H1 (cell line): ENCODE data around the gene SPANXN1. TPM values are rescaled to one million over a fixed set of nuclear protein-coding genes. Genes with fewer than 3 reads are reported as not detected.
A peak's percentile ranks its signal among the peaks of the same experiment; 100 is the strongest.

Experiments
- CTCF ChIA-PET: fragments of 300-600 bp; sonication (Branson Sonifier 250); formaldehyde crosslinking; loops from one replicate; lab custom pipeline; 2021; ENCODE audit not compliant: partially characterized antibody; lab: Charles Lee
- POLR2A ChIA-PET: fragments of 300-600 bp; sonication (Branson Sonifier 250); formaldehyde crosslinking; loops from one replicate; lab custom pipeline; 2021; ENCODE audit warnings: inconsistent platforms; ENCODE audit not compliant: partially characterized antibody; lab: Charles Lee
- DNase-seq, 2 experiments: peaks; one replicate each; pipeline versions ENCODE4 v3.0.0 to v3.0.0-alpha.2; 2010 to 2022; ENCODE audit warnings: low spot score in 2 of 2, low read depth in 1 of 2, mixed read lengths in 1 of 2
- FAIRE-seq: peaks from 2 replicates; lab custom pipeline; 2011; peaks lifted over from hg19 to GRCh38; lab: Jason Lieb, UNC
- H2AFZ ChIP-seq: 2 replicates; pipeline ENCODE4 v1.8.1; 2012; ENCODE audit warnings: low read length, inconsistent platforms
- H2AK5ac ChIP-seq: 2 replicates; pipeline ENCODE4 v1.6.1; 2013; ENCODE audit warnings: low read depth, low read length
- H2BK120ac ChIP-seq: replicated peaks from 2 replicates; pipeline ENCODE3; 2013; ENCODE audit warnings: low read depth, low read length, inconsistent platforms
- H2BK12ac ChIP-seq: 2 replicates; pipeline ENCODE4 v1.6.1; 2013; ENCODE audit warnings: low read depth, low read length
- H2BK15ac ChIP-seq: 2 replicates; pipeline ENCODE4 v1.6.1; 2013; ENCODE audit warnings: low read length
- H2BK20ac ChIP-seq: 2 replicates; pipeline ENCODE4 v1.6.1; 2013; ENCODE audit warnings: low read length
- H2BK5ac ChIP-seq: 2 replicates; pipeline ENCODE4 v1.6.1; 2013; ENCODE audit warnings: low read depth, low read length
- H3K14ac ChIP-seq: 2 replicates; pipeline ENCODE4 v1.6.1; 2013; ENCODE audit warnings: inconsistent platforms; ENCODE audit not compliant: insufficient read length
- H3K18ac ChIP-seq: 2 replicates; pipeline ENCODE4 v1.6.1; 2013; ENCODE audit warnings: low read length; ENCODE audit errors: extremely low read depth
- H3K23ac ChIP-seq: 2 replicates; pipeline ENCODE4 v1.6.1; 2013; ENCODE audit warnings: inconsistent platforms; ENCODE audit not compliant: insufficient read length
- H3K23me2 ChIP-seq: 2 replicates; pipeline ENCODE4 v1.6.1; 2013; ENCODE audit warnings: low read depth, low read length
- H3K27ac ChIP-seq: 2 replicates; pipeline ENCODE4 v1.6.1; 2011; ENCODE audit warnings: low read depth, low read length, inconsistent platforms
- H3K27me3 ChIP-seq, 4 experiments: replicated peaks in 1 of 4; 1 replicate in 1 of 4; 2 replicates in 3 of 4; pipeline versions ENCODE4 v1.6.1 to v1.8.1; 2011 to 2013; ENCODE audit warnings: low read length in 3 of 4, mild to moderate bottlenecking in 3 of 4, inconsistent platforms in 2 of 4, mixed read lengths in 2 of 4, moderate library complexity in 1 of 4; ENCODE audit not compliant: control insufficient read depth in 3 of 4, insufficient read depth in 3 of 4; ENCODE audit errors: extremely low read depth in 1 of 4
- H3K36me3 ChIP-seq, 4 experiments: 2 replicates each; pipeline versions ENCODE4 v1.6.1 to v1.8.1; 2011 to 2013; ENCODE audit warnings: mild to moderate bottlenecking in 4 of 4, low read length in 3 of 4, moderate library complexity in 2 of 4, control low read depth in 1 of 4, inconsistent platforms in 1 of 4; ENCODE audit not compliant: insufficient read depth in 4 of 4, control insufficient read depth in 2 of 4
- H3K4ac ChIP-seq: replicated peaks from 2 replicates; pipeline ENCODE3; 2013; ENCODE audit warnings: low read length, low read depth, mixed read lengths, inconsistent platforms; ENCODE audit not compliant: insufficient read length
- H3K4me1 ChIP-seq, 4 experiments: replicated peaks in 1 of 4; 1 replicate in 1 of 4; 2 replicates in 3 of 4; pipeline versions ENCODE4 v1.6.1 to v1.8.1; 2011 to 2013; ENCODE audit warnings: low read length in 3 of 4, inconsistent platforms in 2 of 4, mixed read lengths in 1 of 4; ENCODE audit not compliant: insufficient read depth in 4 of 4, control insufficient read depth in 3 of 4
- H3K4me2 ChIP-seq, 2 experiments: 2 replicates each; pipeline versions ENCODE4 v1.6.1 to v1.8.1; 2011 to 2013; ENCODE audit warnings: low read depth in 2 of 2, low read length in 2 of 2, control low read depth in 1 of 2, inconsistent platforms in 1 of 2, mild to moderate bottlenecking in 1 of 2; ENCODE audit not compliant: insufficient read depth in 1 of 2
- H3K4me3 ChIP-seq, 4 experiments: fragments of 200-600, 300-600 bp in 1 of 4; sonication (generic), shearing (Covaris generic), sonication (Bioruptor Twin) in 1 of 4; 2 replicates each; pipeline versions ENCODE4 v1.5.1 to v1.8.1; 2011 to 2016; ENCODE audit warnings: low read length in 4 of 4, low read depth in 3 of 4, control low read depth in 2 of 4, inconsistent platforms in 2 of 4, mild to moderate bottlenecking in 2 of 4, mixed read lengths in 1 of 4, moderate library complexity in 1 of 4; ENCODE audit not compliant: insufficient read depth in 2 of 4; ENCODE audit errors: extremely low read depth in 1 of 4
- H3K56ac ChIP-seq: replicated peaks from 2 replicates; pipeline ENCODE3; 2013; ENCODE audit warnings: low read depth, mild to moderate bottlenecking, mixed read lengths, low read length, inconsistent platforms; ENCODE audit not compliant: insufficient read length
- H3K79me1 ChIP-seq: 2 replicates; pipeline ENCODE4 v1.6.1; 2013; ENCODE audit warnings: low read depth, low read length, control low read depth
- H3K79me2 ChIP-seq, 2 experiments: 2 replicates each; pipeline versions ENCODE4 v1.6.1 to v1.8.1; 2012 to 2013; ENCODE audit warnings: low read length in 2 of 2, mild to moderate bottlenecking in 2 of 2, inconsistent platforms in 1 of 2; ENCODE audit not compliant: insufficient read depth in 2 of 2, control insufficient read depth in 1 of 2
- H3K9ac ChIP-seq, 4 experiments: replicated peaks in 1 of 4; 1 replicate in 1 of 4; 2 replicates in 3 of 4; pipeline versions ENCODE4 v1.6.1 to v1.8.1; 2011 to 2013; ENCODE audit warnings: low read depth in 3 of 4, low read length in 3 of 4, control low read depth in 2 of 4, mild to moderate bottlenecking in 2 of 4, moderate library complexity in 2 of 4, inconsistent platforms in 1 of 4; ENCODE audit errors: extremely low read depth in 1 of 4
- H3K9me3 ChIP-seq, 2 experiments: 2 replicates each; pipeline versions ENCODE4 v1.6.1 to v1.8.1; 2012 to 2013; ENCODE audit warnings: mild to moderate bottlenecking in 2 of 2, moderate library complexity in 2 of 2, control low read depth in 1 of 2, inconsistent platforms in 1 of 2, low read depth in 1 of 2, low read length in 1 of 2, mixed read lengths in 1 of 2; ENCODE audit not compliant: insufficient read depth in 2 of 2
- H4K20me1 ChIP-seq, 2 experiments: replicated peaks in 1 of 2; 2 replicates each; pipeline versions ENCODE3 to v1.8.1; 2011 to 2013; ENCODE audit warnings: inconsistent platforms in 2 of 2, low read length in 2 of 2, mild to moderate bottlenecking in 1 of 2; ENCODE audit not compliant: insufficient read depth in 2 of 2, control insufficient read depth in 1 of 2
- H4K5ac ChIP-seq: 2 replicates; pipeline ENCODE4 v1.6.1; 2013; ENCODE audit warnings: low read length, low read depth, mixed read lengths, inconsistent platforms; ENCODE audit not compliant: insufficient read length
- H4K8ac ChIP-seq: 2 replicates; pipeline ENCODE4 v1.8.0; 2013; ENCODE audit warnings: mild to moderate bottlenecking, moderate library complexity, low read length, inconsistent platforms; ENCODE audit not compliant: insufficient read depth; ENCODE audit errors: extremely low read depth
- H4K91ac ChIP-seq: replicated peaks from 2 replicates; pipeline ENCODE3; 2013; ENCODE audit warnings: low read length, mixed read lengths, inconsistent platforms; ENCODE audit not compliant: insufficient read length
- CTCF ChIP-seq, 3 experiments: IDR thresholded peaks; 1 replicate in 2 of 3; 2 replicates in 1 of 3; pipeline versions ENCODE4 v1.5.1 to v1.6.1; 2011; ENCODE audit warnings: low read length in 3 of 3, mild to moderate bottlenecking in 3 of 3, inconsistent platforms in 2 of 3, low read depth in 1 of 3, moderate library complexity in 1 of 3; ENCODE audit not compliant: insufficient read depth in 1 of 3; ENCODE audit errors: control extremely low read depth in 1 of 3
- MAX ChIP-seq: IDR thresholded peaks from 2 replicates; pipeline ENCODE4 v1.6.1; 2012; ENCODE audit warnings: inconsistent platforms
- PHF8 ChIP-seq: fragments of 200-600 bp; sonication (generic); conservative IDR thresholded peaks from 2 replicates; pipeline ENCODE4 v1.7.1; 2012; ENCODE audit warnings: low read depth, mild to moderate bottlenecking, inconsistent platforms, low read length, moderate library complexity
- RAD21 ChIP-seq, 2 experiments: IDR thresholded peaks in 1 of 2; conservative IDR thresholded peaks in 1 of 2; 2 replicates each; pipeline ENCODE4 v1.6.1; 2011; ENCODE audit warnings: low read depth in 2 of 2, low read length in 2 of 2, improper control_type of control experiment in 1 of 2, inconsistent platforms in 1 of 2, mild to moderate bottlenecking in 1 of 2, moderate library complexity in 1 of 2
- YY1 ChIP-seq: IDR thresholded peaks from 2 replicates; pipeline ENCODE4 v1.6.1; 2011; ENCODE audit warnings: low read depth, mild to moderate bottlenecking, low read length
- WGBS, 2 experiments: shearing (Covaris generic) in 1 of 2; methylation state at CpG; one replicate each; pipeline versions ENCODE4 v1.1.6 to v1.1.7; 2013 to 2015; ENCODE audit warnings: low lambda C conversion rate in 2 of 2, mixed read lengths in 2 of 2, inconsistent platforms in 1 of 2, low coverage in 1 of 2, missing lambda C conversion rate in 1 of 2; ENCODE audit not compliant: insufficient replicate concordance in 2 of 2, insufficient coverage in 1 of 2, insufficient read length in 1 of 2; ENCODE audit errors: extremely low coverage in 1 of 2, missing lambda C conversion rate in 1 of 2; 5-methylcytosine and 5-hydroxymethylcytosine counted together
- polyA plus RNA-seq, 7 experiments: library from polyadenylated mRNA; depleted of rRNA in 3 of 7; stranded (reverse) in 5 of 7; unstranded in 2 of 7; fragments of >200 nt in 5 of 7; fragments of 200-250 nt in 2 of 7; gene quantifications; 1 replicate in 5 of 7; 2 replicates in 1 of 7; 4 replicates in 1 of 7; pipeline versions ENCODE4 v1.2.1 to v1.2.3, GENCODE V29; 2011 to 2013; ENCODE audit warnings: missing spikeins in 2 of 7, mixed read lengths in 2 of 7
- total RNA-seq: library from RNA; stranded (reverse); fragmentation: NEBNext Ultra II Directional; extraction: Animal tissue kit (Norgen Biotek cat#: 25700); gene quantifications from 2 replicates; pipeline ENCODE4 v1.2.1, GENCODE V29; 2021

Gene SPANXN1
- total and polyA plus RNA-seq, 2 of the 8 experiments (the other 6 are each of a cell fraction or from before 2014, with no cell fraction given): not detected

GRCh38 chrX:145213504-145213903 lies 33.8 kb upstream of the SPANXN1 start:
- no peak overlapping the region for H3K9ac ChIP-seq
- no peak overlapping the region for H2BK5ac ChIP-seq
- no peak overlapping the region for H3K4me3 ChIP-seq
- no peak overlapping the region for H3K4me2 ChIP-seq
- H3K27me3 ChIP-seq: no peaks in the 10 kb centered on the region
- no peaks in the 10 kb centered on the region for H3K36me3 ChIP-seq
- H2AK5ac ChIP-seq: no peak overlapping the region
- DNase-seq (no peak), FAIRE-seq (peak; percentile 48)
- H2BK20ac ChIP-seq: no peak overlapping the region
- no peak overlapping the region for H3K56ac ChIP-seq
- no peaks in the 10 kb centered on the region for H3K9me3 ChIP-seq
- H3K79me1 ChIP-seq: no peaks in the 10 kb centered on the region
- H3K79me2 ChIP-seq: no peaks in the 10 kb centered on the region
- no peak overlapping the region for H3K27ac ChIP-seq
- no peak overlapping the region for H3K4ac ChIP-seq
- H4K5ac ChIP-seq: no peak overlapping the region
- CTCF ChIA-PET: interaction anchor here (0.6 to 1.6 kb wide), 4 partner anchors 75 to 1393 kb away, joined by 3 to 4 read pairs (median 3); no protein-coding TSS in a partner anchor
- H2BK12ac ChIP-seq: no peak overlapping the region
- H2AFZ ChIP-seq: no peak overlapping the region
- no peak overlapping the region for H3K23ac ChIP-seq
- no peak overlapping the region for H2BK15ac ChIP-seq
- H4K20me1 ChIP-seq: no peaks in the 10 kb centered on the region
- H3K18ac ChIP-seq: no peak overlapping the region
- H4K91ac ChIP-seq: no peak overlapping the region
- WGBS, 2 experiments: 50% methylated on average over 2 of the region's 2 CpGs; no CpG with 5 or more reads in 1 of the 2 experiments
- H3K14ac ChIP-seq: no peak overlapping the region
- no peak for TF ChIP-seq MAX
- peak; percentile 40 to 42; a peak in 3 of 4 replicates for TF ChIP-seq RAD21 (IDR thresholded peaks at IDR 0.05 in 1 of 2, conservative IDR thresholded peaks at IDR 0.05 in 1 of 2; ENCODE audit: low read depth in 2 of 2, low read length in 2 of 2)
- no peak for TF ChIP-seq YY1
- peak in 1 of 3 experiments; percentile 21; a peak in 2 of 4 replicates for TF ChIP-seq CTCF (IDR thresholded peaks at IDR 0.05; ENCODE audit: control extremely low read depth in 1 of 3, insufficient read depth in 1 of 3, low read depth in 1 of 3, low read length in 3 of 3)
- TF ChIP-seq PHF8: no peak
- no peaks in the 10 kb centered on the region for H3K23me2 ChIP-seq
- POLR2A ChIA-PET: no interaction called here
- no peaks in the 10 kb centered on the region for H3K4me1 ChIP-seq
- H4K8ac ChIP-seq: no peak overlapping the region
- H2BK120ac ChIP-seq: no peak overlapping the region
